ENCODE results near the gene KDM5B.

KDM5B gene

DNA sequence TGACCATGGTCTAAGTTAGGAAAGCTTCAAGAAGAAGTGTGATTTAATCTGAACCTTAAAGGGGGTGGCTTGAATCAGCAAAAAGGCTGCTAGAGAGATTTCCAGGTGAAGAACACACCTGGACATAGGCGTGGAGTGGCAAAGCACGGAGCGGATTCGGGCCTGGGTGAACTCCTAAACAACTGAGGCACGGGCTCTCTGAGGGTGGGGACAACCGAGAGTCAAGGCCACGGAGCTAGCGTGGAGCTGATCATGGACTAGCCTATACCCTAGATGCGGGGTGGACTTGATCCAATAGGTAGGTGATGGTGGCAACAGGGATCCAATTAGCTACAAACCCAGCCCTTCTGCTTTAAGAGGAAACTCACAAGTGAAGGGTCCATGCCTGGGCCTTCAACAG lies 125.7 kb downstream of the KDM5B start:
- DNase-seq: no peak

GRCh38 chr1:202681736-202682420 lies 126.3 kb downstream of the KDM5B start:
- no peak for DNase-seq

DNA sequence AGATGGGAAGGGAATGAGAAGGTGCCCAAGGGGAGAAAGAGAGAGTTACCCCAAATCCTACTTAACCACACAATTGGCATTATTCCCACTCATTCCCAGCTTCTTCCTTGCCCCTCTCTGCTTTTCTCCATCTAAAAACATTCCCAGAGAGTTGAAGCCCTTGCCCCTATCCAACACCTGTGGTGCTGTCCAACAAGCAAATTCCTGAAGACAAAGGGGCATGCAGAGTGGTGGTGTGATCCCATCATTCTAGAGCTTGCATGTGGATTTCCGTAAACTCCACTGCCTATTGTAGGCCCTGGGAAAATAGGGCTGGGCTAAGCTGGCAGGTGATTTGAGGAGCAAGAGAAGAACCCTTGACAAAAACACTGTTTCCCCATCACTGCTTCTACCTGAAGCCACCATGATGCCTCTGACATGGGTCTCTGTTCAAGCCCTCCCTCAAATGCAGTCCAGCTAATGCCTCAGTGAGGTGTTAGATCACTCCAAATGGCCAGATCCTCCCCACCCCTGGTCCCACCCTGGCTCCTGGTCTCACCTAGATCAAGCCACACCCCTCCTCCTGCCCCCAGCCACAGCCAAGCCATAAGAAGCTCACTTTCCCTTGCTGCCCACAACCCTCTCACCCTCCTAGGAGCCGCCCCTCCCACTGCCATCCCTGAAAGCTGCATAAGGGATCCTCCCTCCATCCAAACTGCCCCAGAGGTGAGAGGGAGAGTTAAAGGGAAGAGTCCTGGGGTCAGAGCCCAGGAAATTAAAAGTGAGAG lies 127.5 kb downstream of the KDM5B start:
- no peak for DNase-seq

- no peak for DNase-seq
Observed at GRCh38 chr1:202679406-202680177, 128.6 kb downstream of the KDM5B start.

- DNase-seq: no peak
Observed at GRCh38 chr1:202677433-202677832, 130.8 kb downstream of the KDM5B start.

All from stimulated activated CD4-positive, alpha-beta T cell treated with anti-CD3 and anti-CD28 coated beads, Interleukin-4, amount 100 ng/mL, for 1 hour (primary cell).